ENCODE results near the gene SYDE1. TPM values are rescaled to one million over a fixed set of nuclear protein-coding genes. Genes with fewer than 3 reads are reported as not detected.
"Not testable (repeated sequence)": the region's sequence is repeated elsewhere in the genome, so short reads cannot be mapped to it uniquely, and the experiment has no call there.

The SYDE1 gene
- total RNA-seq, 2 donors from 2014 or later, result 17.3 to 28.9 TPM

DNA sequence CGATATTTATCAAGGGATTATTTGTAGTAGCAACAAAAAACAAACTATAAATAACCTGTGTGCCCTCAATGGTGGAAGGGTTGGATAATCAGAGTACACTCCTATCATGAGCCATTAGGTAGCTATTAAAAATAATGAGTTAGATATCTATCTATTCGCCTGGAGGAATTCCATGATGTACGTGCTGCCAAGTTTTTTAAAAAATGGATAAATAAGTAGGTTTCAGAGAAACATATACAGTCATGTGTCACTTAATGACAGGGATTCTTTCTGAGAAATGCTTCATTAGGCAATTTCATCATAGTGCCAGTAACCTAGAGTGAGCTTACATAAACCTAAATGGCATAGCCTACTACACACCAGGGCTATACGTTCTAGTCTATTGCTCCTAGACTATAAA lies 31.4 kb upstream of the SYDE1 start:
- Histone ChIP-seq H3K27me3 (no peaks in the 10 kb centered on the region), H3K9me3 (no peaks in the 10 kb centered on the region), H3K27ac (no peak overlapping the region), H3K4me1 (no peaks in the 10 kb centered on the region), H3K36me3 (no peaks in the 10 kb centered on the region), H3K4me3 (no peak overlapping the region)
- TF ChIP-seq, protein P1, sequence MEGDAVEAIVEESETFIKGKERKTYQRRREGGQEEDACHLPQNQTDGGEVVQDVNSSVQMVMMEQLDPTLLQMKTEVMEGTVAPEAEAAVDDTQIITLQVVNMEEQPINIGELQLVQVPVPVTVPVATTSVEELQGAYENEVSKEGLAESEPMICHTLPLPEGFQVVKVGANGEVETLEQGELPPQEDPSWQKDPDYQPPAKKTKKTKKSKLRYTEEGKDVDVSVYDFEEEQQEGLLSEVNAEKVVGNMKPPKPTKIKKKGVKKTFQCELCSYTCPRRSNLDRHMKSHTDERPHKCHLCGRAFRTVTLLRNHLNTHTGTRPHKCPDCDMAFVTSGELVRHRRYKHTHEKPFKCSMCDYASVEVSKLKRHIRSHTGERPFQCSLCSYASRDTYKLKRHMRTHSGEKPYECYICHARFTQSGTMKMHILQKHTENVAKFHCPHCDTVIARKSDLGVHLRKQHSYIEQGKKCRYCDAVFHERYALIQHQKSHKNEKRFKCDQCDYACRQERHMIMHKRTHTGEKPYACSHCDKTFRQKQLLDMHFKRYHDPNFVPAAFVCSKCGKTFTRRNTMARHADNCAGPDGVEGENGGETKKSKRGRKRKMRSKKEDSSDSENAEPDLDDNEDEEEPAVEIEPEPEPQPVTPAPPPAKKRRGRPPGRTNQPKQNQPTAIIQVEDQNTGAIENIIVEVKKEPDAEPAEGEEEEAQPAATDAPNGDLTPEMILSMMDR (IDR thresholded peaks at IDR 0.05), result no peak
- no peak for DNase-seq (ENCODE audit: low spot score)

DNA sequence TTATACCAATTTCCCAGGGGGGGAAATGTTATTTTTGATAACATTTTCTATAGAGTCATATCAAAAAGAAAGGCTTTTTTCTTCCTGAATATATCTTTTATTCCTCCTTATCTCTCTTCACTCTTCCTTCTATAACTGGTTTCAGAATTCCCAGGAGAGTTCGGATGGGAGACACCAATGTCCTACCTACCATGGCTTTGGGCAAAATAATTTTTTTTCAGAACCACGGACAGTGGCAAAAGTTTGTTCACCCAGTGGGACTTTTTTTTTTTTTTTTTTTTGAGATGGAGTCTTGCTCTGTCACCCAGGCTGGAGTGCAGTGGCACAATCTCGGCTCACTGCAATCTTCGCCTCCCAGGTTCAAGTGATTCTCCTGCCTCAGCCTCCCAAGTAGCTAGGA lies 27.2 kb upstream of the SYDE1 start:
- H3K9me3 ChIP-seq; H3K27me3 ChIP-seq; H3K27ac ChIP-seq; H3K4me3 ChIP-seq; H3K4me1 ChIP-seq; H3K36me3 ChIP-seq; DNase-seq (ENCODE audit: low spot score): not testable (repeated sequence)

DNA sequence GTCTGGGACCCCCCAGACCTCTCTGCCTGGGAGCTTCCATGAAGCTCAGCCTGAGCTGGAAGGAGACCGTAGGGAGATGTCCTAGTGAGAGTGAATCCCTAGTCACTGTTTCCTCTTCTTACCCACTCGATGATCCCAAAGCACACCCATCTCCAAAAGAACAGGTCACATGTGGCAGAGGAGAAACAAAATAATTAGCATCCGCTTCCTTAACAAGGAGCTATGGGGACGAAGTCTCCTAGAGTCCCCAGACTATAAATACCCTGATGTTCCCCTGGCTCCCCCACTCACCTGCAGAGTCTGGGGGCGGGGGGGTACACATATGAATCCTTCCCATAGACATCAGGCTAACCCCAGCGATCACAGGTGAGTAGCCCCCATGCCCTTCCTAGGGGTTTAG lies 25.3 kb upstream of the SYDE1 start, which contains the start of gene OR1I1:
Gene OR1I1, plus strand, starts transcription at position 301 of the 400 bp plus-strand sequence. CDS start 4,855 bp downstream, outside the sequence.
- no peak within 1 kb of the TSS for H3K4me3 ChIP-seq
- H3K36me3 ChIP-seq, result no peaks in the 10 kb centered on the region
- no peaks in the 10 kb centered on the region for H3K4me1 ChIP-seq
- no peaks in the 10 kb centered on the region for H3K9me3 ChIP-seq
- TF ChIP-seq, protein P1 (IDR thresholded peaks at IDR 0.05), result no peak
- no peak within 1 kb of the TSS for H3K27ac ChIP-seq
- no peak for DNase-seq (ENCODE audit: low spot score)
- H3K27me3 ChIP-seq, result peaks cover 0 to 3% of the 10 kb centered on the region in 2 donors

DNA sequence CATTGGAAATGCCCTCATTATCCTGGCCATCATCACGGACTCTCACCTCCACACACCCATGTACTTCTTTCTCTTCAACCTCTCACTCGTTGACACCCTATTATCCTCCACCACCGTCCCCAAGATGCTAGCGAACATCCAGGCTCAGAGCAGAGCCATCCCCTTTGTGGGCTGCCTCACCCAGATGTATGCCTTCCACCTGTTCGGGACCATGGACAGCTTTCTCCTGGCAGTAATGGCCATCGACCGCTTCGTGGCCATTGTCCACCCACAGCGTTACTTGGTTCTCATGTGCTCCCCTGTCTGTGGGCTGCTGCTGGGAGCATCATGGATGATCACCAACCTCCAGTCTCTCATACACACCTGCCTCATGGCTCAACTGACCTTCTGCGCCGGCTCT lies 20.0 kb upstream of the SYDE1 start:
- TF ChIP-seq, protein P1 (IDR thresholded peaks at IDR 0.05), result no peak
- no peak for DNase-seq (ENCODE audit: low spot score)
- peaks cover 0 to 2% of the 10 kb centered on the region in 2 donors for H3K4me1 ChIP-seq
- no peaks in the 10 kb centered on the region for H3K9me3 ChIP-seq
- no peak overlapping the region for H3K4me3 ChIP-seq
- no peak overlapping the region for H3K27ac ChIP-seq
- no peaks in the 10 kb centered on the region for H3K36me3 ChIP-seq
- no peaks in the 10 kb centered on the region for H3K27me3 ChIP-seq

DNA sequence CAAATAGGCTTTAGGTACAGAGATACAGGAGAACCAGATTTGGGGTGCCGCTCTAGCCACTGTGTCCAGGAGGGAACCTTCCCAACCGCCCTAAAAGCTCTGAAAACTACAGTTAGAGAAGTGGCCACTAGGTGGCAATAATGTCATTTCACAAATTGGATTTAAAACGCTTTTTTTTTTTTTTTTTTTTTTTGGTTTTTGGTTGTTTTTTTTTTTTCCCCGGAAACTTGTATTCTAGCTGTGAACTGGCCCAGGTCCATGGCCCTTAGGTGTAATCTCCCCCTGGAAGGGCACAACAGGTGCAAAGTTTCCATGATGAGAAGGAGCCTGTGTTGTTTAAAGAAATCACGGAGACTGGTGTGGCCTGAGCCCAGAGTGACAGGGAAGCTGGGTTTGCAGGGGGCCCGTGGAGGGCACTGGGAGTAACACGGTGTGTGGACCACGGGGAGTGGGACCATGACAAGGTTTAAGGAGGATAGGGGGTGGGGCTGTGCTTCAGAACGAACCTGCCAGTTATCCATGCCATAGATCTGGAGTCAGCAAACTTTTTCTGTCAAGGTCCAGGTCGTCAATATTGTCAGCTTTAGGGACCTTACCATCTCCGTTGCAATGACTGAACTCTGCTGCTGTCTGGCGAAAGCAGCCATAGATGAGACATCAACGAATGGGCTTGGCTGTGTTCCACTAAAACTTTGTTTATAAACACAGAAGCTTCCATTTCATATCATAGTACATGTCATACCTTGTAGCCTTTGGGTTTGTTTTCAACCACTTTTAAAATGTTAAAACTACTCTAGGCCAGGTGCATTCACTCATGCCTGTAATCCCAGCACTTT lies 15.1 kb upstream of the SYDE1 start:
- Histone ChIP-seq H3K4me3 (no peak overlapping the region), H3K27ac (no peak overlapping the region), H3K27me3 (no peaks in the 10 kb centered on the region), H3K4me1 (peaks cover 0 to 4% of the 10 kb centered on the region in 2 donors), H3K9me3 (no peaks in the 10 kb centered on the region), H3K36me3 (no peaks in the 10 kb centered on the region)
- DNase-seq (ENCODE audit: low spot score), result no peak
- TF ChIP-seq, protein P1 (IDR thresholded peaks at IDR 0.05), result peak; percentile 39 to 81

DNA sequence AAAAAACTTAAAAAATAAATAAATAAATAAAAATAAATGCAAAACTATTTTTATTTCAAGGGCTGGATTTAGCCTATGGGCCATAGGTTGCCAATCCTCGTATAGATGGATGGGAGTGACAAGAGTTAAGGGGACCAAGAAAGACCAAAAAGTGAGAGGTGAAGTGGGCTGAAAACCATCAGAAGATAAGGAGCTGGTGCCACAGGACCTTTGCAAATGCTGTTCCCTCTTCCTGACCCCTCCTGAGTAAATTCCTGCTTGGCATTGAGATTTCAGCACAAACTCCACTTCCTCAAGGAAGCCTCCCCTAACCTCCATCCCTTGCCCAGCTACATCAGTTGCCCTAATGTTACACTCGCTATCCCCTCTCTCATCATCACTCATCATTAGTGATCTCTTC lies 14.2 kb upstream of the SYDE1 start:
- TF ChIP-seq, protein P1 (IDR thresholded peaks at IDR 0.05), result no peak
- Histone ChIP-seq H3K27me3 (no peaks in the 10 kb centered on the region), H3K4me3 (no peak overlapping the region), H3K27ac (no peak overlapping the region), H3K36me3 (no peaks in the 10 kb centered on the region), H3K9me3 (no peaks in the 10 kb centered on the region), H3K4me1 (peaks cover 0 to 4% of the 10 kb centered on the region in 2 donors)
- DNase-seq (ENCODE audit: low spot score), result no peak
